HG03095 (cell line): ENCODE results near the gene SORBS2.

Experiments
- ATAC-seq: cut with Tn5 transposase; IDR thresholded peaks from one replicate; pipeline ENCODE4 v1.9.1; 2021; ENCODE audit warnings: moderate library complexity; ENCODE audit not compliant: unreplicated experiment

SORBS2 gene

DNA sequence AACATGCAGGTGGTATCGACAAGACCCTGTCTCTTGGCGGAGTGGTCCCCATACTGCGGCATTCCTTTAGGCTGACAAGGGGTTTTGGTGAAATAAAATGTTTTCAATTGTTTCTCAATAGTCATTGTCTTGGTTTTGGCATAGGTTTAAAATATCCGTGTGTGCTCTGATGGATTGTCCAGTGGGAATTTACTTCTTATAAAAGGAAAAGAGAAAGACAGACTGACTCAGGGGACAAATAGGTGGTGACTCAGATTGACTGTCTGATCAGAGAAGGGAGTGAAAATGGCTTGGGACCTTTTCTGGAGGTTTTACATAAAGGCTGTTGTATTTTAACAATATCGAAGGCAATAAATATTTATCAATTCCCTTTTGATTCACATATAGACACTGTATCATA lies 129.8 kb downstream of the SORBS2 start:
- ATAC-seq = no peak

DNA sequence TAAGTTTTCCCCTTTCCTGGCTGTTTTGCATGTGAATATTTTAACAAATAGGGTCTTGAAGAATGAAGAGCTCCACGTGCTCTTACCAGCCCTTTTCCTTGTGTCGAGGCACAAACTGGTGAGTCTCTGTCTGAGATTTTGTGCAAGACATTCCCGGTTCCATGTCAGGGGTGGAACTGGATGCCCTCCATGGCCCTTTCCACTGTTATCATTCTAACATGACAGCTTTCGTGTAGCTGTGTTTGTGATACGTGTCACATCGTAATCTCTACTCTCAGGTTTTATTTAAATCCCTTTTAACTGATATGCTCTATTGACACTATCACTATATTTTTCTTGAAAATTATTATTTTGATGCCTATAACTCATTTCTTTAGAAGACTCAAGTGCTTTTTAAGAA lies 130.4 kb downstream of the SORBS2 start:
- ATAC-seq = no peak

DNA sequence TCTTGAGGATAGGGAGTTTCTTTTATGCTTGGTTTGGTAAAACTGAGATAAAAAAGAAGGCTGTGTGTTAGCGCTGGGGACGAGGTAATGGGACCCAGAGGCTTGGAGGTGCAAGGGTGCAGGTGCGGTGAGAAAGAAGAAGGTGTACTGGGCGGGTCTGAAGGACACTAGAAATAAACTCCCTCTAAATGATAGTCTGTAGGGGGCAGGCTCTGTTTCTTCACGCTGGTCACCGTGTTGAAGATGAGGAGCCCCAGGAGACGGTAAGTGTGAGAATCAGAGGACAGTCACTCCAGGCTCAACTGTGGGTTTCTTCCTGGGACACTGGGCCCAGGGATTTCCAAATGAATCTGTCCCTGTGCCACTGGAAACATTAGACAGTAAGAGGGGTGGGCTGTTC lies 131.4 kb downstream of the SORBS2 start:
- ATAC-seq = no peak

DNA sequence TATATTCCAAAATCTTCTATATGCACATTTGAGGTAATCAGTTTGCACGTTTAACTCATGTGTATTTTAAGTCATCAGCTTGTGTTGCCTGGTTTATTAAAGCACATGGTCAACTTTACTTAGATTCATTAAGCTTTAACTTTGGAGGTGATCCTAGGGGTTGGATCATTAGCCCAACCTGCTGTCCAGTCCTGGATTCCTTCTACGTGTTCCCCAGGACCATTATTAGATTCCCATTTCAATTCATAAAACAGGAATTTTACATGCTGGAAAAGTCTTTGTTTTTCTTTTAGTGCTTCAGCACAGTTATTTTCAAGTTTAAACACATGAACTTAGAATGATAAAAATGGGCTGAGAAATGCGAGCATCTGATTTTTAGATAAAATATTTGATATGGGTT lies 132.5 kb downstream of the SORBS2 start:
- no peak for ATAC-seq

DNA sequence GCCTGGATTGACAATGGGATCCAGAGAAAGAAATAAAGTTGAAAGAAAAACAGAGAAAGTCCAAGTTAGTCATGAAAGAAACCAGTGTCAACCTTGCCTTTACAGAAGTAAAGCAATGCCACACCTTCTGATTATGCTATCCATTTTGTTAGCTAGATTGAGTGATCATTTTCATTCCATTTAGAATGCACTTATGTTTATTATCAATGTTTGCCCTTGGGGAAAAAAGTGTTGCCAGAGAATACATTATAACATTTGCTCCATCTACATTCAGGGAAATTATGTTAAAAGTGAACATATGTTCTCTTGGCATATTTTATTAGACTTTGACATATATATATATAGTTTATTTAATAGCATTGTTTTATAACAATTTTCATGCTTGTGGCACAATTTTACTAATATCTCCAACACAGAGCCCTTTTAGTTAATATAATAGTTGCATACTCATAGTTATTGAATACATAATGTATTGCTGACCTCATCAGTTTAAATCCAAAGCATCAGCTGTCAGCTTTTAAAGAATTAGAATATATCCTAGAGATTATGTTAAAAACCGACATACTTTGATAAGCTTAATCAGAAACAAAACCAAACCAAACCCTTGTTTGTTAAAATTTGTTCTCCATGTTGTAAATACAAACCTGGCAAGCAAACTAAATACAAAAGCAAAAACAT lies 134.2 kb downstream of the SORBS2 start:
- ATAC-seq = no peak

DNA sequence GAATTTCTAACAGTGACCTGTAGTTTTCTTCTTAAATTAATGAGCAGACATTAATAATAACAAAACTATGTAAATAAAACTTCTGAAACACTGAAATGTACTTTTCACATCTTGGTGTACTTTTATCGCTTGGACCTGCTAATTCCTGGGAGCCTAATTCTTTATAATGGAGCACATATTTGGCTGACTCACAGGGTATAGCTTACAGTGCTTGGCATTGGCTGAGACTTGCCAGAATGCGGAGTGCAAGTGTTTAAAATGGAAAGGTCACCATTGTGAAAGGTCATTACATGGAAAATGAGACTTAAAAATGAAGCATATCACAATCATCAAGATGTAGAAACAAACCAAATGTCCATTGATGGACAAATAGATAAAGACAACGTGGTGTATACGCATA lies 139.4 kb downstream of the SORBS2 start:
- no peak for ATAC-seq

DNA sequence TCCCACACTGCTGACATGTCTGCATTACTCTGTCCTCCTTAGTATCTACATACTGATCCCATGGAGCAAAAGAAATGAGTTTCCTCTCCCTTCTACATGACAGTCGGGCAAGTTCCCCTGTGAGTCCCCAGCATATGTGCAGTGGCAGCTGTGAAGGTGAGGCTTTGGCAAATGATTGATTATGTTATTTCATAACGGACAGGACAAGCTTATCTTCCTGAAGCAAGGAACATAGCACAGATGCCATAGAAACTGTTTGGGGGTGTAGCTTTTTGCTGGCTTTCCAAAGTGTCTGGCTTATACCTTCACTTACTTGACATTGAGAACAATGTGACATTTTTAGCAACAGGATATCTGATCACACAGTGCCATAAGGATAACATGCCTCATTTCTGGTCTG lies 139.8 kb downstream of the SORBS2 start:
- ATAC-seq = no peak

DNA sequence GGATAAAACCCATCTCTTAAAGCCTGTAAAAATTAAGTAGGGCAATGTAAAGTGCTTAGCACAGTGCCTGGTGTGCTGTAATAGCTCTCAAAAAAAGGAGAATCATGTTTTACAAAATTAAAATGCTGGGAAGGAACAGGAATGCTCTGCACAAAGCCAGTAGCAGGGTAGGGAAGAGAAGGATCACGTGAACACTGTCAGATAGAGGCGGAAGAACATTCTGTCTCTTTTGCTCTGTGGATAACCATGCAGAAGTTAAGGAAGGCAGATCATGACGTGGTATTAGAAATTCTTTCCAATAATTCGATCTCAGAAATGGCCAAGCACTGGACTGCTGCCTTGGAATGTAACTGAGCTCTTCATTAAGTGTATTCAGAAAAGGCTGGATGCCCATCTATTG lies 140.5 kb downstream of the SORBS2 start:
- no peak for ATAC-seq

DNA sequence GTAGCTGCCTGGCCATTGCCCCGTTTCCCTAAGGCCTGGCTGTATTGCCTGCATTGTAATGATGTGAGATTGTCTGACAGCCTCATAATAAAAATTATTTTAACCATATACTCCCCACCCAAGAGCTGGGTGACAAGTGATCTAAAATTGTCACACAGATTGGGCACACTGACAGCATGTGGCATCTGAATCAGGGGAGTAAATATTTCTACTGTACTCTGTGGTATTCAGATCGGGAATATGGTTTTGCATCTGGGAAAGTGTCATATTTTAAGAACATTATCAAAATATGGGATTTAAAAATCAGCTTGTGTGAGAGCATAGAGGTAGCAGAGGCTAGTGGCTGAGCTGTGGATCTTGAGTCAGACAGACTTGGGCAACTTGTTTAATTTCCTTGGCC lies 140.9 kb downstream of the SORBS2 start:
- no peak for ATAC-seq

DNA sequence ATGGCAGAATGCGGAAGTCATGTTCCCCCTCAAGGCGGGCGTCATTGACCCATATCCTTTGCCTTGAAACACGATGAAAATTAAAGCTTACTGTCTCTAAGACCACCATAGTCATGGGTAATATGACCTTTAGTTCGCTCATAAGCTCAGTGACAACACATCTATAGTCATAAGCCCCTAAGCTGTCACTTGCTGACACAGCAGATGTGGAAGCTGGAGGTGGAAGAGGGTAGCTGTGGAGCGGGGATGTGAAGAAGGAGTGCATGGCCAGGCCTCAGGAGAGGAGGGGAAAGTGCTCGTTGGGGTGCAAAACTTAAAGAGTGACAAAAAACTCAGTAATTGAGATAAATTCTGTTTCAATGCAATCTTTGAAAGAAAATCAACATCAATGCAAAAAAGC lies 142.7 kb downstream of the SORBS2 start:
- ATAC-seq = no peak

DNA sequence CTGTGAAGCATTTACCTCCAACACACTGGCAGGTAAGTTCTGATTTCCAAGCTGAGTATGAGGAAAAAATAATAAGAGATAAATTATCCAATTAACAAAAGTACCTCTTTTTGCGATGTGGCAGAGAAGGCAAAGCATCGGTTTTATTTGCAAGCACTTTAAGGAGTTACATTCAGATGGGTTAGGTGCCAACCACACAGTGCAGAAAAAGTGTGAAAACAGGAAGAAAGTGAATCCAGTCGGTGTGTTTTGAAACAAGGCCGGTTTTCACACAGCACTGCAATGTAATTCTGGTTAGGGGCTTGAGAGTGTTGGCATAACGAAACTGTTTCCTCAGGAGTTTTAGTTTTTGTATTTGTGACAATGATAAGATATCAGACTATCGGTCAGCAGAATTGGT lies 145.8 kb downstream of the SORBS2 start:
- ATAC-seq = no peak

DNA sequence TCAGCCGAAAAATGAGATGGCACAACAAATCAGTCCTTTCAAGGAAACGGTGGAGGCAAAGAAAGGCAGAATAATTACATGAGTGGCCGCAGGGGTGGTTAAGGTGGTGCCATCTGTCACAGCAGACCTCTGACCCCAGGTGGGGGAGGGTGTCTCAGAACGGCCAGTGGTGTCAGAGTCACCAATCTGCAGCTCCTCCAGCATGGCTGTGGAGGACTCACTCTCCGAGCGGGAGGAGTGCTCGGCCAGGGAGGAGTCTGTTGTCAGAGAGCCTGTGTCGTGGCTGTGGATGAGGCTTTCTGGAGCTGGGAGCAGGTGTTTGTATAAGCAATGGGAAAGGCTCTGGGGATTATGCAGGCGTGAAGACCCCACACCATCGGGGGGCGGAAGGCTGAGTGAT lies 146.3 kb downstream of the SORBS2 start:
- ATAC-seq = no peak

DNA sequence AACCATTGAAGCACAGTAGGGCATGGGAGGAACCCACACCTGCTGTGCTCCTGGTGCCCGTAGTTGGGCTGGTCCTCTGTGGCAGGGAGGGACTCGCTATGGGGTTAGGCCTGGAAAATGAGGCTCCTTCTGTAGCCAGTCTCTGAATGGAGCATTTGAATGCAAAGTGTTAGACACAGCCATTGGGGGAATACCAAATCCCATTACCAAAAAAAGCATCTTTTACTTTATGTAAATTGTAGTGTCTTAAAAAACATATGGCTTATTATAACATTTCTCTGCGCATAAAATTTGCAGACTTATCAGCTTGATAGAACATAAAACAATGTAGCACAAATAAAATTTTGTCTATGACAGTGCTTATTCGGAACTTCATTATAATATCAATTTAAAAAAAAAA lies 147.5 kb downstream of the SORBS2 start:
- no peak for ATAC-seq

DNA sequence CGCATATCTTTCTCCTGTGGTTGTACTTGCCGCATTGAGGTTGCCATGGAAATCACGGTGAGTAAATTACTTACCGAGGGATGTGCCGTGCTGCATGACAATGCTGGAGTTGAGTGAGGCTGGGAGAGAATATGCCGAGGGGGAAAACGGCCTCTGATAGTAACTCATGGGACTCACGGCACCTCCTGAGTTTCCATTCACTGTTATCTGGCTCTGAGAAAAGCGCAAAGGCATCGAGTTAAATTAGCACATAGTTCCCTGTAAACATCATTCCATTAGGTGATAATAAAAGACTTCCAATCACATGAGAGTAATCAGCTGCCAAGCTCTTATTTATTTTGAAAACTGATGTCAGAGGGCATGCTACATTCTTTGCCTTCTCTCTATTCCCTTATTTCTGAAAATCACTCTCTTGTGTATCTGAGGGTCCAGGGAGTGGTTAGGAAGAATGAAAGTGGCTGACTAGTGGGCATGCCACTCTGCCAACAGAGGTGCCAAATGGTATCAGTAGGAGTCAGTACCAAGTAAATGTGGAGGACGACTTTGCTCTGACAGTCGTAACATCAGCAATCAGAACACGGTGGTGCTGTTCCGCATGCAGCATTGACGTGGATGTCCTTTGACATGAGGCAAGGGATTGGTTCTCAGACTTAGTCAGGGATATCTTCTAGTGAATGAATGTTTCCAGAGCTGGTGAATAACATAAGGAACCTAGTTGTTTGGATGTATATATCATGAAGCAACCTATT lies 149.8 kb downstream of the SORBS2 start:
- ATAC-seq = no peak

DNA sequence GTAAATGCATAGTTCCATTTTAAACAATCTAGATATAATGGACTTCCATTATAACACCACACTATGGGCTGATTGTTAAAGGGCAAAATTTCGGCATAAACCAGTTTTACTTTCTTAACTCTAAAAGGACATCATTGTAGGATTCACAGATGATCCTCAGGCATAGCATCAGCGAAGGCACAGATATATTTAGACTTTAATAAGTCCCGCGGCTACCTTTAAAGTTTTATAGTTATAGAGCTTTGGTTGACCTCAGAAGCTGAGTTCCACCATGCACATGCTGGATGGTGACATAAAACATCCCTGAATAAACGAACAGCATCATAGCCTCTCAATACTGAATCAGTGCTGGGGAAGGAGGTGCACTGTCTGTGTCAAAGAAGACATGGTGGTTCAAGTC lies 151.7 kb downstream of the SORBS2 start:
- ATAC-seq = no peak

DNA sequence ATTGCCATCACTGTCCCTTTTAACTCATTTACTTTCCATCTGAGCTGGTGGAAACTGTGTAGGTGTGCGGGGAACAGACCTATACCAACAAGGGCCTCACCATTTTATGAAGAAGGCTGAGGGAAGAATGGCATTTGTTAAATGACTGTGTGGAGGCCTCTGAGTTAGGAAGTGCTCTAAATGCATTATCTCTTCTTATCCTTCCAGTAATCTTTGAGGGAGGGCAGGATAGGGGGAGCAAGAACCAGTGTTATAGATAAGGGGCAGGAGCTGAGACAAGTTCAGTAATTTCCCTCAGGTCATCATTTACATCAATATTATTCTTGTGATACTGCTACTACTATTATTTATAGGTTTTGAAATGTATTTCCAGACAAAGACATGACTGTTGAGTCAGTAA lies 154.3 kb downstream of the SORBS2 start:
- ATAC-seq = no peak

DNA sequence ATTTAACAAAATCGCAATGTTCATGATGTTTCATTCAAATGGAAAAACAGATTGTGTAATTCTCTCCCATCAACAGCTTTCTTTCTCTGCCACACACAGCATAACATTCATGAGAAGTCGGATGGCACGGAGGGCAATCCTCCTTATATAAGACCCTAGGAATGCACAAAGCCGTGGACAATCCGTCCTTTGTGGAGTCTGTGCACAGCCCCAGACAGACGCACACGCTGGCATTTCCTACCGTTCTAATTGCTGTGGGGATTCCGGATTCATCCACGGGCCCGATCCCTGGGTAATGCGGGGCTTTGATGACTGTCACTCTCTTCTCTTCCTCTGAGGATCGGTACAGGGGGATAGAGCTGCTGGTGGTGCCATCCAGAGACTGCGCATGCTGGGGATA lies 154.8 kb downstream of the SORBS2 start:
- ATAC-seq = no peak

DNA sequence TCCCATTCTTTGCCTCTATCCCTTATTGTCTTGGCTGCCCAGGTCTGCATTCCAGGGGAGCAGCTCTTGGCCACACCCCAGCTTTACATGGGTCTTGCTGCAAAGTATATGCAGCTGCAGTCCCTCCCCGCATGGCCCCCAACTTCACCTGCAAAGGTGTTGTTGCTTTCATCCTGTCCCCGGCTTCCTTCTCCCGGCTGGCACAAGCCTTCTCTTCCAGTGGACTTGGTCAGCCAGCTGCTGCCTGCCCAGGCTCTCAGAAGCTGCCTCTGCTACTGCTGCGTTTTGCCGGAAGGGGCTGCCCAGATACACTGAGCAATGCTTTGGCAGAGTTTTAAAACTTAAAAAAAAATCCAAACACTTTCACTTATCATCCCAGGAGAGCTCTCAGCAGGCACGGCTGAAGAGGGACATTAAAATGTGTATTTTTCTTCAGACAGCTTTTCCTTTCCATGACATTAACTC lies 155.5 kb downstream of the SORBS2 start:
- ATAC-seq = no peak

DNA sequence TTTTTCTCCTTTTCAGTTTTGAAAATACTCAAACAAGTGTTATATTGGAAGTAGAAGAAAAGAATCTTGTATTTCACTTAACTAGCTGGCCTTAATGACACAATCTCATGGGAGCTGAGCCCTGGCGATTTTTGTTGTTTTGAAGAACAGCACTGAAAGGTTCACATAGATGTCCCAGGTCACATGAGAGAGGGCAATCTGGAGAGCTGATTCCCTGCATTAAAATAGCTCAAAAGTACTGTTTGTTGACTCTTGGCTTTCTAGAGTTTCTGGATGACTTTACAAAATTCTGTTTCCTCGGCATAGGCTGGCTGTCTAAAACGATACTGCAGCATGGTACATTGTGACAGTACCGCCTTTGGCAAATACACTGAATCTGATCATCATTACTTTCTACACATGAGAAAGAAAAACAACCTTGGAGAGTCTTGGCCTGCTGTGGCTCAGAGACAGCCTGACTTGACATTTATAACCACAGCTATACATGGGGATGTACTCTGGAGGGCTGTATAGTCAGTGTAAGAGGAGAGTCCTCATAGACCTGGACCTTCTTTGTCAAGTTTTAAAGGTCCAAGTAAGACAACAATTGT lies 156.9 kb downstream of the SORBS2 start:
- ATAC-seq = no peak

DNA sequence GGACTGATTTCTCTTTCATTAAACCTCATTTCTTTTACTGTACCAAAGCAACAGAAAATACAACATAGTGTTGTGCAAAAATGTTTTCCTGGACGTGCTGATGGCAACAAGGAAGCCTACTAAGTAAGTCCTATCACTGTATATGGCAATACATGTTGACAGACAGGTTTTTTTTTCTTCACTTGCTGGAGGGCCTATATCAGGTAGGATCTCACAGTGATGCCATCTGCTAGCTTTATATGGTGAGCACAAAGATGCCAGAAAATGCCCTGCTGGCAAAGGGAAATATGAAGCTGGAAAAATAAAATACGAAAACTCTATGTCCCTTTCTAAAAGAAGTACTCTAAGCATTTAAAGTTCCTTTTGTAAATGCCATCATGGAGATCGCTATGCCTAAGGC lies 157.7 kb downstream of the SORBS2 start:
- ATAC-seq = no peak

DNA sequence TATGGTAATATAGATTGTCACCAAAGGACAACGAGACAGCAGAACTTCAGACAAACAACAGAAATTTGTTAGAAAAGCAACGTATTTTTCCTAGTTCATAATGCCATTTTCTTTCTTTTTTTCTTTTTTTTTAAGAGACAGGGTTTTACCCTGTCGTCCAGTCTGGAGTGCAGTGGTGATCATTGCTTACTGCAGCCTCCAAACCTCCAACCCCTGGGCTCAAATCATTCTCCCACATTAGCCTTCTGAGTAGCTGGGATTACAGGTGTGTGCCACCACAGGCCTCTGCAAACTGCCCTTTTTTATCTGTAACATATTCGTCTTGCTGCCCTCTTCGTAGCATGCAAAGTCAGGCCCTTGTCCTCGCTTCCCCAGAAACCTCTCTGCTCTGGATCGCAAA lies 160.1 kb downstream of the SORBS2 start:
- ATAC-seq = no peak

DNA sequence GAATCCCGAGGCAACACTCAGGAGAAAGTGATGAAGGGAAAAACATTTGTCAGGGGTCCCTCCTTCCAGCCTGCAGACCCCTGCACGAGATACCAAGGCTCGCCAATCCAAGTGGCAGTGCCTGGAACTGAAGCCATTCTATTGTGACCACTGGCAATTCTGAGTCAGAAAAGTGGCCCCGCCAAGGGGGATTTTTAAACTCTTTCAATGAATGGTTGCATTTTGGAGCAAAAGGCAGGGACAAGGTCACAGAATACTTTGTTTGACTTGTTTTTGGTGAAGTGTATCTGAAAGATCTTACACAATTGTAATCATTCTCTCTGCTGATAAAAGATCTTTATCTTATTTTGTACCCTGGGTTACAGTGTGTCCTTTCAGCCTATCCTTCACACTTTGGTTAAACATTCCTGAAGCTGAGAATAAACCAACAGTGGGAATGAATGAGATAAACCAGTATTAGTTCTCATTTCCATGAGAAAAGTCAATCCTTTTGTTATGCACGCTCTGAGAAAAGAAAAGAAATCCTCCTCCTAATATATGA lies 160.8 kb downstream of the SORBS2 start:
- ATAC-seq = no peak
